ENCODE results near the gene PCF11.

Gene PCF11

GRCh38 chr11:83221694-83222093, 64.8 kb downstream of the PCF11 start:
- DNase-seq: no peak
- Mint-ChIP-seq H3K4me3 (no peak overlapping the region), H3K27me3 (no peaks in the 10 kb centered on the region), H3K27ac (no peak overlapping the region), H3K36me3 (no peaks in the 10 kb centered on the region), H3K4me1 (no peaks in the 10 kb centered on the region), H3K9me3 (no peaks in the 10 kb centered on the region)
- CTCF ChIA-PET: interaction anchor here (0.7 kb wide), 1 partner anchor 28 kb away, joined by 3 read pairs; no protein-coding TSS in a partner anchor

GRCh38 chr11:83222499-83222898, 65.6 kb downstream of the PCF11 start:
- Mint-ChIP-seq H3K9me3 (no peaks in the 10 kb centered on the region), H3K36me3 (no peaks in the 10 kb centered on the region), H3K4me3 (no peak overlapping the region), H3K4me1 (no peaks in the 10 kb centered on the region), H3K27ac (no peak overlapping the region), H3K27me3 (no peaks in the 10 kb centered on the region)
- CTCF ChIA-PET: interaction anchor here (0.7 kb wide), 2 partner anchors 8 to 27 kb away, joined by 3 read pairs; no protein-coding TSS in a partner anchor
- DNase-seq: no peak

- no peaks in the 10 kb centered on the region for H3K36me3 Mint-ChIP-seq
- no peak for DNase-seq
- no peaks in the 10 kb centered on the region for H3K9me3 Mint-ChIP-seq
- no peak overlapping the region for H3K27ac Mint-ChIP-seq
- no peak overlapping the region for H3K4me3 Mint-ChIP-seq
- CTCF ChIA-PET: no interaction called here
- no peaks in the 10 kb centered on the region for H3K4me1 Mint-ChIP-seq
- no peaks in the 10 kb centered on the region for H3K27me3 Mint-ChIP-seq
These were observed 66.5 kb downstream of the PCF11 start for GRCh38 chr11:83223457-83223856.

DNA sequence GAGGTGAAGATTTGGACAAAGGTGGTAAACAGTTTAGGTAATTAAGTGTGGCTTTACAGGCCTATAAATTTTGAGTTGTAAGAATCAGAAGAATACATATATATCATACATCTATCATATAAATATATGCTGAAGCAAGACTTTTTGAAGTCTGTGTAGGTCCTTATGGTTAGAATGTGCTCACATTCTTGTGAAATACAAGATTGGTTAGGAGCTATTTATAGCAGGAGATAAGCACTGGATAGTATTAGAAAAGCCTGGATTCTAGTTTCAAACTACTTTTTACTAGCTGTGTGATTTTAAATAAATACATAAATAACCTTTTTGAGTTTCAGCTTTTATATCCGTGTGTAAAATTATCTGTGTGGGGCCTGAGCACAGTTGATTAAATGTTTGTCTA, 78.9 kb downstream of the PCF11 start:
- Mint-ChIP-seq H3K9me3 (no peaks in the 10 kb centered on the region), H3K36me3 (no peaks in the 10 kb centered on the region), H3K4me3 (no peak overlapping the region), H3K4me1 (no peaks in the 10 kb centered on the region), H3K27me3 (peaks cover 6% of the 10 kb centered on the region), H3K27ac (no peak overlapping the region)
- CTCF ChIA-PET: interaction anchor here (1.1 to 2.3 kb wide), 3 partner anchors 13 to 490 kb away, joined by 3 to 7 read pairs (median 4); no protein-coding TSS in a partner anchor
- DNase-seq: no peak
